Heart left ventricle (tissue), 13 donors: Measurements from ENCODE around the gene ENOPH1.

ENCODE experiments used
- CTCF ChIP-seq, 12 donors: fragments of 200-600 bp; sonication (generic) in 4 of 12; IDR thresholded peaks; one replicate each; pipeline versions ENCODE4 v1.5.0 to v1.8.0; 2018 to 2022; ENCODE audit warnings: antibody characterized with exemption in 12 of 12, mild to moderate bottlenecking in 5 of 12
- POLR2A ChIP-seq, 2 donors: fragments of 450-650 bp; IDR thresholded peaks; one replicate each; pipeline ENCODE4 v1.6.1; 2017; ENCODE audit warnings: antibody characterized with exemption in 2 of 2, mild to moderate bottlenecking in 2 of 2, moderate library complexity in 2 of 2
- donor health status: ischemic (EF 13 %, LVEDD 7.1; RV severe dilation, severe dysfunction).
- donor health status: DM: no; HTN: yes; CAD: no.
- donor health status: DM: no; HTN: no; CAD: no.
- donor health status: ischemic (EF 25% LVEDD 6.9; RV normal size, moderate dysfunction).
- donor health status: ischemic (EF 25% LVEDD 5.7; RV mildly dilated, moderate dysfunction).
- donor health status: ischemic (EF 35%, LVEDD 5.7; RV mildly dilated, moderate dysfunction).
- donor health status: nonischemic (EF 11% LVEDD 7.7; RV severe dilation, severe dysfunction).
- donor health status: DM: yes; HTN: yes; CAD: no.
- donor health status: PGD.
- donor health status: ischemic (EF 29% LVEDD 5.4; RV normal size, mild dysfunction).
- donor health status: nonischemic (EF 23%, LVEDD 6.1; RV moderate dilation, normal function).

DNA sequence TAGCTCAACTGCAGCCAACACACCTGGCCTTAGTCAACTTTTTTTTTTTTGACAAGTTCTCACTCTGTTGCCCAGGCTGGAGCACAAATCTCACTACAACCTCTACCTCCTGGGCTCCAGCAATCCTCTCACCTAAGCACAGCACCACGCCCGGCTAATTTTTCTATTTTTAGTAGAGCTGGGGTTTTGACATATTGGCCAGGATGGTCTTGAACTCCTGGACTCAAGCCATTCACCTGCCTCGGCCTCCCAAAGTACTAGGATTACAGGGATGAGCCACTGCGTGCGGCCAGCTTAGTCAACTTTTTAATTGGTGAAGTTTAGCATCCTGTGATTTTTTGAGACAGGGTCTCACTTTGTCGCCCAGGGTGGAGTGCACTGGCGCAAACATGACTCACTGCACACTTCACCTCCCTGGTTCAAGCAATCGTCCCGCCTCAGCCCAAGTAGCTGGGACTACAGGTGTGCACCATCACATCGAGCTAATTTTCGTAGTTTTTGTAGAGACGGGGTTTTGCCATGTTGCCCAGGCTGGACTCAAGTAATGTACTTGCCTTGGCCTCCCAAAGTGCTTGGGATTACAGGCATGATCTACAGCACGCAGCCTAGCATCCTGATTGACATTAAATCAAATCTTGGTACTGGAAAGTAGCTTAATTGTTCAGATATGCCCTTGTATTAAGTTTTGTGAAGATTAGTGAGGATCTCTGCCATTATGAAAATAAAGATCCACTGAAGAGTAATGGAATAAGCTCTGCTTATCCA lies 8.4 kb upstream of the ENOPH1 start:
- TF ChIP-seq CTCF (IDR thresholded peaks at IDR 0.05): no peak
- no peak for TF ChIP-seq POLR2A (IDR thresholded peaks at IDR 0.05)
